KMS-11 (cell line): ENCODE results near the gene KASH5.

ENCODE experiments used
- H2AFZ ChIP-seq: fragments of 200-600 bp; sonication (generic); 2 replicates; pipeline ENCODE4 v1.6.1; 2016; ENCODE audit warnings: antibody characterized with exemption, mixed run types, low read depth
- H3K27ac ChIP-seq: fragments of 200-600 bp; sonication (generic); 2 replicates; pipeline ENCODE4 v1.6.1; 2016; ENCODE audit warnings: mild to moderate bottlenecking, mixed run types
- H3K27me3 ChIP-seq: fragments of 200-600 bp; sonication (generic); 2 replicates; pipeline ENCODE4 v1.6.1; 2017; ENCODE audit warnings: mild to moderate bottlenecking, low read depth, mixed run types, moderate library complexity; ENCODE audit not compliant: insufficient read depth
- H3K36me3 ChIP-seq: fragments of 200-600 bp; sonication (generic); 2 replicates; pipeline ENCODE4 v1.6.1; 2017; ENCODE audit warnings: mild to moderate bottlenecking, mixed run types; ENCODE audit not compliant: insufficient read depth
- H3K4me1 ChIP-seq: fragments of 200-600 bp; sonication (generic); 2 replicates; pipeline ENCODE4 v1.6.1; 2016; ENCODE audit warnings: mild to moderate bottlenecking, low read depth, mixed run types; ENCODE audit not compliant: poor library complexity, severe bottlenecking
- H3K4me2 ChIP-seq: fragments of 200-600 bp; sonication (generic); 2 replicates; pipeline ENCODE4 v1.7.0; 2016; ENCODE audit warnings: mild to moderate bottlenecking, mixed run types
- H3K4me3 ChIP-seq: fragments of 200-600 bp; sonication (generic); IDR thresholded peaks from 2 replicates; pipeline ENCODE4 v1.6.1; 2017; ENCODE audit warnings: low read depth, low read length, mixed read lengths; ENCODE audit not compliant: insufficient read depth
- H3K79me2 ChIP-seq: fragments of 200-600 bp; sonication (generic); 2 replicates; pipeline ENCODE4 v1.6.1; 2016; ENCODE audit warnings: low read depth, mixed run types; ENCODE audit not compliant: insufficient read depth
- H3K9ac ChIP-seq: fragments of 200-600 bp; sonication (generic); 2 replicates; pipeline ENCODE4 v1.6.1; 2016; ENCODE audit warnings: mild to moderate bottlenecking, mixed run types
- H4K20me1 ChIP-seq: fragments of 200-600 bp; sonication (generic); 2 replicates; pipeline ENCODE4 v1.6.1; 2016; ENCODE audit warnings: mild to moderate bottlenecking, mixed run types; ENCODE audit not compliant: insufficient read depth
- TF ChIP-seq, protein P1 (sequence below): fragments of 200-600 bp; sonication (generic); conservative IDR thresholded peaks from 2 replicates; pipeline ENCODE4 v1.6.1; 2017; ENCODE audit warnings: low read depth, mild to moderate bottlenecking, antibody characterized with exemption, low read length, moderate library complexity, mixed read lengths

The KASH5 gene

DNA sequence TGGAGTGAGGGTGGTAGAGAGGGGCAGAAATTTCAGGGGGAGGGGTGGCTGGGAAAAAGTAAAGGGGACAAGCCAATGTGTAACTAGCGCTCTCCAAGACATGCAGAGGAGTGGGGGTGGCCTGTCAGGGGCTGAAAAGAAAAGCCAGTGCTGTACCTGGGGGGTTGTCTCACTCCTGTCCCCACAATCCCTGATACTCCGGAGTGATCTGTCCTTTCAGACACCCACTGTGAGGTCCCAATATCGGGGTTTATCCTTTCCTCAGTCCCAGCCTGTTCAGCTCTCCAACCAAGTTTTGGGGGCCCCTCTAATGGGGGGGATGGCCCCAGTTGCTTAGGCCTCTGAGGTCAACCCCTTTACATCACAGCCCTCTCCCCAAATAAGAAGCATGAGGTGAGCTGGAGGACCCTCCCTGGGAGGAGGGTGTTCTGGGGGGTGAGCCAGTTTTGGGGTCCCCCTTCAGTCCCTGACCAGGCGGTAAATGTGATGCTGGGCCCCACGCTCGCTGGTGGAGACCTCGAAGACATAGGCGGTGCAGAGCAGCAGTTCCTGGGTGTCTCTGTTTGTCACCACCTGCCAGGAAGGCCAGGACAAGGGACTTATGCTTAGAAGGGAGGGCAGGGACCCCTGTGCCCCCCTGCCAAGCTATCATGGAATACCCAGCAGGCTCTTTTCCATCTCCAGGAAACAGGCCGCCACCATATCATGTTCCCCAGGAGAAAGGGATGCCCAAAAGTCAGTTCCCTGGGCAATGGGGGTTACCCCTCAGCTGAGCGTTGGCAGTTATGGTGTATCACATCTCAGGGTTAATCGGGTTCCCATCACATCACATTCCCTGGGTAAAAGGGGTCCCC, 47.0 kb upstream of the KASH5 start:
- Histone ChIP-seq H3K4me2 (no peak overlapping the region), H3K27me3 (peaks cover 34% of the 10 kb centered on the region; the same call in 1 of the 2 replicates), H3K9ac (no peak overlapping the region), H3K36me3 (no peaks in the 10 kb centered on the region), H3K4me1 (no peaks in the 10 kb centered on the region), H3K79me2 (no peaks in the 10 kb centered on the region), H2AFZ (no peak overlapping the region), H4K20me1 (no peaks in the 10 kb centered on the region), H3K4me3 (no peak overlapping the region), H3K27ac (no peak overlapping the region)
- TF ChIP-seq, protein P1, sequence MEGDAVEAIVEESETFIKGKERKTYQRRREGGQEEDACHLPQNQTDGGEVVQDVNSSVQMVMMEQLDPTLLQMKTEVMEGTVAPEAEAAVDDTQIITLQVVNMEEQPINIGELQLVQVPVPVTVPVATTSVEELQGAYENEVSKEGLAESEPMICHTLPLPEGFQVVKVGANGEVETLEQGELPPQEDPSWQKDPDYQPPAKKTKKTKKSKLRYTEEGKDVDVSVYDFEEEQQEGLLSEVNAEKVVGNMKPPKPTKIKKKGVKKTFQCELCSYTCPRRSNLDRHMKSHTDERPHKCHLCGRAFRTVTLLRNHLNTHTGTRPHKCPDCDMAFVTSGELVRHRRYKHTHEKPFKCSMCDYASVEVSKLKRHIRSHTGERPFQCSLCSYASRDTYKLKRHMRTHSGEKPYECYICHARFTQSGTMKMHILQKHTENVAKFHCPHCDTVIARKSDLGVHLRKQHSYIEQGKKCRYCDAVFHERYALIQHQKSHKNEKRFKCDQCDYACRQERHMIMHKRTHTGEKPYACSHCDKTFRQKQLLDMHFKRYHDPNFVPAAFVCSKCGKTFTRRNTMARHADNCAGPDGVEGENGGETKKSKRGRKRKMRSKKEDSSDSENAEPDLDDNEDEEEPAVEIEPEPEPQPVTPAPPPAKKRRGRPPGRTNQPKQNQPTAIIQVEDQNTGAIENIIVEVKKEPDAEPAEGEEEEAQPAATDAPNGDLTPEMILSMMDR, result no peak

DNA sequence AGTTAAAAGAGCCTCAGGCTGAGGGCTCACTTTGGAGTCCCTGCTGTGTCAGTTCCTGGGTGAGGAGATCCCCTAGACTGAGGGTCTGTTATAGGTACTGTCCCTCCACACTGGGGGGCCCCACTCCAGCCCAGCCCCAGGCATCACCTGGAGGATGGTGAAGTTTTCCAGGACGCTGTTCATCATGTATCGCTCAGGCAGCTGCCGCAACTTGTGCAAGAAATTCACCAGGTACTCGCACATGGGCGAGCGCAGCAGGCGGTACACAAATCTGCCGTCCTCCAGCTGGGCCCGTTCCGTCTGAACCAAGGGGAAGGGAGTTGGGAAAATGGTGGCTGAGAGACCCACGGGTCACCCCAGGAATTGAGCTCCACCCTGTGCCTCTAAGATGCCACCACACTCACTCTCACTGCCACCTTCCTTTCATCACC, 45.7 kb upstream of the KASH5 start:
- TF ChIP-seq, protein P1, result no peak
- no peak overlapping the region for H3K9ac ChIP-seq
- H3K27ac ChIP-seq, result no peak overlapping the region
- no peak overlapping the region for H3K4me2 ChIP-seq
- no peaks in the 10 kb centered on the region for H3K36me3 ChIP-seq
- no peak overlapping the region for H2AFZ ChIP-seq
- H3K4me1 ChIP-seq, result no peaks in the 10 kb centered on the region
- no peaks in the 10 kb centered on the region for H3K79me2 ChIP-seq
- no peaks in the 10 kb centered on the region for H4K20me1 ChIP-seq
- peaks cover 31% of the 10 kb centered on the region; the same call in 1 of the 2 replicates for H3K27me3 ChIP-seq
- H3K4me3 ChIP-seq, result no peak overlapping the region

DNA sequence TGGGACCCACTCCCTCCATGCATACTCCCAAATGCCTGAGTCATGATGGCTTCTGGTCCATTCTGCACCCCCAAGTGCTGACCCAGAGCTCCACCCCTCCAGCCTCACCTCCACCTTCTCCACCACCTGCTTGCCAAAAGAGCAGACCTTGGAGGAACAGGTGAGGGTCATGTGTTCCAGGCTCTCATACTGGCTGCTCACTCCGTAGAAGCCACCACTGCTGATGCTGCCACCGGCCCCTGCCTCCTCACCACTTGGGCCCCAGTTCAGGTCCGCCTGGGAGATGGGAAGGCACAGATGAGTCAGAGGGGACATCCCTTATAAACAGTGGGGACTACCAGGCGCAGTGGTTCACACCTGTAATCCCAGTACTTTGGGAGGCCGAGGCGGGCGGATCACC, 44.9 kb upstream of the KASH5 start:
- H3K79me2 ChIP-seq, result no peaks in the 10 kb centered on the region

DNA sequence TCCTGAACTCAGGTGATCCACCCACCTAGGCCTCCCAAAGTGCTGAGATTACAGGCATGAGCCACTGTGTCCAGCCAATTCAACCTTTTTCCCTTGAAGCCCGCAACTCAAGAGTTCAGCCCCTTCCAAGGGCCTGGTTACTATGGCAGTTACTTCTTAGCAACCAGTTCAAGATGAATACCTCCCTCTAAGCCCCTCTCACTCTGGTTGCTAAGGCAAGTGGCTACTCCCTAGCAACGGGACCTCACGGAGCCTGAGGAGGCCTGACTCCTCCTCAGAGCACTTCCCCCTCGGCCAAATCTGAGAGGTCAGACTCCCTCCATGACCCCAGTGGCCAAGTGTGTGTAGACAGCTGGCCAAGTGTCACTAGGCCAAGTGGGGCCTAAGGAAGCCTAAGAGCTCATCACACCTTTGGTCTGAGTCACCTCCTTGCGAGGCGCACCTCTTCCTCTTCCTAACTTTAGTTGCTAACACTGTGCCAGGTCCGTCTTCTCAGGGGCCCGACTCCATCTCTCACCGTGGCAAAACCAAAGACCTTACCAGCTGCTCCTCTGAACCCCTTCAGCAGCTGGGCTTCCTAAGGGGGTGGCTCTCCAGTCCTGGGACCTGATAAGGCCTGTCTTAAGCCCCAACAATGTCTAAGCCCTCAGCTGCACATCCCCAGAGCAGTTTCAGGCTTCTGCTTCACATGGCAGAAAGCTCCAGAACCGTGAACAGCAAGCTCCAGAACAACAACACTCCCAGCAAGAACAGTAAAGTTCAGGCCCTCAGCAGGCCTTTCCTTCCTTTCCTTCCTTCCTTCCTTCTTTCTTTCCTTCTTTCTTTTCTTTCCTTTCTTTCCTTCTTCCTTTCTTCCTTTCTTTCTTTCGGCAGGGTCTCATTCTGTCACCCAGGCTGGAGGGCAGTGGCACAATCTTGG, 43.3 kb upstream of the KASH5 start:
- TF ChIP-seq, protein P1, result no peak
- H3K79me2 ChIP-seq, result no peaks in the 10 kb centered on the region
- no peak overlapping the region for H3K9ac ChIP-seq
- no peak overlapping the region for H3K4me3 ChIP-seq
- H2AFZ ChIP-seq, result no peak overlapping the region
- H3K27ac ChIP-seq, result no peak overlapping the region
- H3K36me3 ChIP-seq, result no peaks in the 10 kb centered on the region
- H3K4me1 ChIP-seq, result no peaks in the 10 kb centered on the region
- peaks cover 34% of the 10 kb centered on the region; the same call in 1 of the 2 replicates for H3K27me3 ChIP-seq
- no peaks in the 10 kb centered on the region for H4K20me1 ChIP-seq
- H3K4me2 ChIP-seq, result no peak overlapping the region

More for the DNA sequence above, 44.9 kb upstream of the KASH5 start:
- H3K4me3 ChIP-seq, result no peak overlapping the region
- peaks cover 28% of the 10 kb centered on the region; the same call in 1 of the 2 replicates for H3K27me3 ChIP-seq
- H3K4me1 ChIP-seq, result no peaks in the 10 kb centered on the region
- no peaks in the 10 kb centered on the region for H3K36me3 ChIP-seq
- H3K4me2 ChIP-seq, result no peak overlapping the region
- TF ChIP-seq, protein P1, result no peak
- H3K27ac ChIP-seq, result no peak overlapping the region
- H3K9ac ChIP-seq, result no peak overlapping the region
- H4K20me1 ChIP-seq, result no peaks in the 10 kb centered on the region
- no peak overlapping the region for H2AFZ ChIP-seq
